ENCODE results near the gene OAT. TPM values are rescaled to one million over a fixed set of nuclear protein-coding genes. Genes with fewer than 3 reads are reported as not detected.

The OAT gene
- total RNA-seq, 2 experiments from 2014 or later, result 30.2 to 35.4 TPM

GRCh38 chr10:124366343-124366742 lies 52.4 kb downstream of the OAT start:
- H3K36me3 Mint-ChIP-seq (ENCODE audit: low read depth), result no peaks in the 10 kb centered on the region
- H3K4me1 Mint-ChIP-seq, result no peaks in the 10 kb centered on the region
- POLR2A ChIA-PET, result no interaction called here
- no peak overlapping the region for H3K4me3 Mint-ChIP-seq
- H3K27ac Mint-ChIP-seq, result no peak overlapping the region
- H3K9me3 Mint-ChIP-seq, result no peaks in the 10 kb centered on the region
- CTCF ChIA-PET, result interaction anchor here (1.5 kb wide), 1 partner anchor 23 kb away, joined by 3 read pairs; no protein-coding TSS in a partner anchor
- H3K27me3 Mint-ChIP-seq, result peaks cover 6% of the 10 kb centered on the region
- no peak for DNase-seq

DNA sequence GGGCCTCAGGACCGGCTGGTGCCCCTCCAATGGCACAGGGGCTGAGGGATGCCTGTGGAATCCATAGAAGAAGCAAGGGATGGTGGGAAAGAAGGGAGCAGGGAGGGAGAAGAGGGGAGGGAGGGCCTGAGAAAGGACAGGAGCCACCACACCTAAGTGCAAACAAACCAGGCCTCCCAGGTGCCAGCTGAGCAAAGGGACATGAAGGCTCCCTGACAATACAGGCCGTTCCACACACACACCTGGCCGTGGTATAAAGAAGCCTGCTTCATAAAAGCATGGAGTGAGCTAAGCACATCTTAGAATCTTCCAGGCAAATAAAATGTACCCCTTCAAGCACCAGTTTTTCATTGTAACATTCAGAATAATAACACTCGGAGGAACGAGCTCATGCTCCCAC lies 54.0 kb downstream of the OAT start:
- no peak overlapping the region for H3K4me3 Mint-ChIP-seq
- CTCF ChIA-PET, result interaction anchor here (1.0 to 1.4 kb wide), 3 partner anchors 9 to 36 kb away, joined by 3 to 4 read pairs (median 3); no protein-coding TSS in a partner anchor
- H3K27ac Mint-ChIP-seq, result no peak overlapping the region
- no peaks in the 10 kb centered on the region for H3K27me3 Mint-ChIP-seq
- no peaks in the 10 kb centered on the region for H3K4me1 Mint-ChIP-seq
- H3K9me3 Mint-ChIP-seq, result peaks cover under 1% of the 10 kb centered on the region
- POLR2A ChIA-PET, result no interaction called here
- no peak for DNase-seq
- H3K36me3 Mint-ChIP-seq (ENCODE audit: low read depth), result no peaks in the 10 kb centered on the region

GRCh38 chr10:124362568-124362967 lies 56.2 kb downstream of the OAT start:
- Mint-ChIP-seq H3K4me1 (no peaks in the 10 kb centered on the region), H3K27ac (no peak overlapping the region), H3K27me3 (peaks cover 6% of the 10 kb centered on the region), H3K36me3 (ENCODE audit: low read depth) (no peaks in the 10 kb centered on the region), H3K9me3 (peaks cover 8% of the 10 kb centered on the region), H3K4me3 (no peak overlapping the region)
- no peak for DNase-seq
- ChIA-PET CTCF (interaction anchor here (0.7 kb wide), 1 partner anchor 14 kb away, joined by 6 read pairs; no protein-coding TSS in a partner anchor), POLR2A (no interaction called here)

DNA sequence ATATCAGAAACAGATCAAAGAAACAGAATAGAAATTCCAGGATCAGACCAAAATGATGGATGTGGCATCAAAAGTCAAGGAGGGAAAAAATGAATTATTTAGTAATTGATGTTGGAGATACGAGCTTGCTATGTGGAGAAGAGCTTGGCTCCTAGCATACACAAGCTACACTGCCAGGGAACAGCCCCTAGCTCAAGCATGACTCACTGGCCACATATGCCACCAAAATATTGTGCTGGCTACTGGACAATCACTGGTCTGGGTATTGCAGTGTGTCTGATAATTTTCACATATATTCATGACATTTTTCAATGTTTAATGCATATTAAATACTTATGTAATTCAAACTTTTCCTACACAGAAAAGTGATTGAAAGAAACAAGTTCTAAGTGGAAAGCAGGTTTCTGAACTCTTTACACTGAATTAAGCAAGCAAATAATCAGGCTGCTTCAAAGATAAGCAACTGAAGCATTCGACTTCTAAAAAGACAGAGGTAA lies 59.3 kb downstream of the OAT start:
- no peak for DNase-seq
- no peak overlapping the region for H3K4me3 Mint-ChIP-seq
- ChIA-PET POLR2A (no interaction called here), CTCF (no interaction called here)
- H3K4me1 Mint-ChIP-seq, result peaks cover 11% of the 10 kb centered on the region
- H3K36me3 Mint-ChIP-seq (ENCODE audit: low read depth), result no peaks in the 10 kb centered on the region
- peaks cover 8% of the 10 kb centered on the region for H3K9me3 Mint-ChIP-seq
- H3K27me3 Mint-ChIP-seq, result peaks cover 6% of the 10 kb centered on the region
- H3K27ac Mint-ChIP-seq, result no peak overlapping the region

- POLR2A ChIA-PET, result no interaction called here
- CTCF ChIA-PET, result interaction anchor here (0.6 to 1.2 kb wide), 2 partner anchors 9 to 1603 kb away, joined by 3 to 6 read pairs; no protein-coding TSS in a partner anchor
- DNase-seq, result no peak
- Mint-ChIP-seq H3K27me3 (peaks cover 6% of the 10 kb centered on the region), H3K4me3 (no peak overlapping the region), H3K9me3 (peaks cover 8% of the 10 kb centered on the region), H3K4me1 (peaks cover 14% of the 10 kb centered on the region), H3K27ac (no peak overlapping the region), H3K36me3 (ENCODE audit: low read depth) (no peaks in the 10 kb centered on the region)
These were observed 61.2 kb downstream of the OAT start for GRCh38 chr10:124357561-124357885.

- Mint-ChIP-seq H3K9me3 (peaks cover 8% of the 10 kb centered on the region), H3K4me1 (peaks cover 14% of the 10 kb centered on the region), H3K27ac (no peak overlapping the region), H3K27me3 (peaks cover 6% of the 10 kb centered on the region), H3K36me3 (ENCODE audit: low read depth) (no peaks in the 10 kb centered on the region), H3K4me3 (no peak overlapping the region)
- ChIA-PET CTCF (interaction anchor here (1.2 kb wide), 1 partner anchor 8 kb away, joined by 3 read pairs; no protein-coding TSS in a partner anchor), POLR2A (no interaction called here)
- no peak for DNase-seq
These were observed 61.8 kb downstream of the OAT start for GRCh38 chr10:124356701-124357560.

GRCh38 chr10:124354411-124355382 lies 64.0 kb downstream of the OAT start:
- peaks cover 8% of the 10 kb centered on the region for H3K9me3 Mint-ChIP-seq
- peak overlapping the region; percentile 78 for H3K4me3 Mint-ChIP-seq
- POLR2A ChIA-PET, result no interaction called here
- peak; percentile 33 for DNase-seq
- CTCF ChIA-PET, result interaction anchor here (1.5 kb wide), 1 partner anchor 34 kb away, joined by 8 read pairs; no protein-coding TSS in a partner anchor
- H3K27me3 Mint-ChIP-seq, result peaks cover 6% of the 10 kb centered on the region
- peaks cover 14% of the 10 kb centered on the region for H3K4me1 Mint-ChIP-seq
- peak overlapping the region; percentile 86 for H3K27ac Mint-ChIP-seq
- no peaks in the 10 kb centered on the region for H3K36me3 Mint-ChIP-seq (ENCODE audit: low read depth)

GRCh38 chr10:124353896-124354295 lies 64.8 kb downstream of the OAT start:
- DNase-seq, result no peak
- ChIA-PET POLR2A (no interaction called here), CTCF (interaction anchor here (1.5 kb wide), 1 partner anchor 35 kb away, joined by 8 read pairs; no protein-coding TSS in a partner anchor)
- no peak overlapping the region for H3K4me3 Mint-ChIP-seq
- peaks cover 5% of the 10 kb centered on the region for H3K27me3 Mint-ChIP-seq
- H3K36me3 Mint-ChIP-seq (ENCODE audit: low read depth), result no peaks in the 10 kb centered on the region
- H3K27ac Mint-ChIP-seq, result no peak overlapping the region
- peaks cover 14% of the 10 kb centered on the region for H3K4me1 Mint-ChIP-seq
- H3K9me3 Mint-ChIP-seq, result peaks cover 5% of the 10 kb centered on the region

GRCh38 chr10:124353091-124353815 lies 65.5 kb downstream of the OAT start:
- no peak overlapping the region for H3K27ac Mint-ChIP-seq

DNA sequence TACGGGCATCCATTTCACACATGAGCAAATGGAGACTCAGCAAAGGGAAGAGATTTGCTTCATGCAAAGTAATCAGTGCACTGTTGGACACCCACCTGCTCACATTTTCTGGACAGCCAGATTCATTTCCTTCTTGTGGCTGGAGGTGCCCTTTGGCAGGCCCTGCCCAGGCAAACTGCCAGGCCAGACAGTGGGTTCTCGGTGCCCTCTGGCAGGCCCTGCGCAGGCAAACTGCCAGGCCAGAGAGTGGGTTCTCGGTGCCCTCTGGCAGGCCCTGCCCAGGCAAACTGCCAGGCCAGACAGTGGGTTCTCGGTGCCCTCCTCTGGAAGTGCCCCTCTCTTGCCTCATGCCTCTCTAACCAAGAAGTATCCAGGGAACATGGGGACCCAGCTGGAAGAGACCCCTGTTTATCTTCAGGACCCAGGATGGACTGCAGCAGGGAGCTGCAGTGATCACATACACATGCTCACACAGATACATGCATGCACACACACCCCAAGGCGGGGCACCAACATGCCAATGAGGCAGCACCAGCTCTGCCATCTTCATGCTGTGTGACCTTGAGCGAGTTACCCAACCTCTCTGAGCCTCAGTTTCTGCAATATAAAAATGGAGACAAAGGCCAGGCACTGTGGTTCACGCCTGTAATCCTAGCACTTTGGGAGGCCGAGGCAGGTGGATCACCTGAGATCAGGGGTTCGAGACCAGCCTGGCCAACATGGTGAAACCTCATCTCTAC lies 67.1 kb downstream of the OAT start:
- Mint-ChIP-seq H3K27ac (no peak overlapping the region), H3K9me3 (no peaks in the 10 kb centered on the region), H3K4me3 (no peak overlapping the region), H3K36me3 (ENCODE audit: low read depth) (no peaks in the 10 kb centered on the region), H3K4me1 (peaks cover 14% of the 10 kb centered on the region), H3K27me3 (no peaks in the 10 kb centered on the region)
- POLR2A ChIA-PET, result no interaction called here
- CTCF ChIA-PET, result no interaction called here
- no peak for DNase-seq

More at GRCh38 chr10:124353091-124353815, 65.5 kb downstream of the OAT start:
- ChIA-PET POLR2A (no interaction called here), CTCF (interaction anchor here (0.9 to 1.5 kb wide), 2 partner anchors 14 to 36 kb away, joined by 3 to 8 read pairs; no protein-coding TSS in a partner anchor)
- peaks cover 3% of the 10 kb centered on the region for H3K9me3 Mint-ChIP-seq
- DNase-seq, result no peak
- peaks cover 5% of the 10 kb centered on the region for H3K27me3 Mint-ChIP-seq
- peaks cover 14% of the 10 kb centered on the region for H3K4me1 Mint-ChIP-seq
- no peaks in the 10 kb centered on the region for H3K36me3 Mint-ChIP-seq (ENCODE audit: low read depth)
- H3K4me3 Mint-ChIP-seq, result no peak overlapping the region

- Mint-ChIP-seq H3K36me3 (ENCODE audit: low read depth) (no peaks in the 10 kb centered on the region), H3K4me3 (no peak overlapping the region), H3K4me1 (peaks cover 14% of the 10 kb centered on the region), H3K9me3 (no peaks in the 10 kb centered on the region), H3K27ac (no peak overlapping the region), H3K27me3 (no peaks in the 10 kb centered on the region)
- no peak for DNase-seq
- CTCF ChIA-PET, result no interaction called here
- POLR2A ChIA-PET, result no interaction called here
These were observed 67.9 kb downstream of the OAT start for GRCh38 chr10:124350806-124351205.

DNA sequence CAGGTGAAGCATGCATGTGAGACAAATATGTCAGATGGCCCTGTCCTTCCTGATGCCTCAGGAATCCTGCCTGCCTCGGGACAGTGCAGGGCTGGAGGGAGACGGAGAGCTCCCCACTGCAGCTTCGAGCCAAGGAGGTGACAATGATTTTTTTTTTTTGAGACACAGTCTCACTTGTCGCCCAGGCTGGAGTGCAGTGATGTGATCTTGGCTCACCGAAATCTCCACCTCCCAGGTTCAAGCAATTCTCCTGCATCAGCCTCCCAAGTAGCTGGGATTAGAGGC lies 68.8 kb downstream of the OAT start:
- POLR2A ChIA-PET, result no interaction called here
- CTCF ChIA-PET, result no interaction called here
- DNase-seq, result no peak
- Mint-ChIP-seq H3K4me1 (peaks cover 8% of the 10 kb centered on the region), H3K36me3 (ENCODE audit: low read depth) (no peaks in the 10 kb centered on the region), H3K27ac (no peak overlapping the region), H3K9me3 (no peaks in the 10 kb centered on the region), H3K4me3 (no peak overlapping the region), H3K27me3 (no peaks in the 10 kb centered on the region)
